H1 (cell line): ENCODE data around the gene SERPINB12. TPM values are rescaled to one million over a fixed set of nuclear protein-coding genes. Genes with fewer than 3 reads are reported as not detected.

Source experiments
- CTCF ChIA-PET: fragments of 300-600 bp; sonication (Branson Sonifier 250); formaldehyde crosslinking; loops from one replicate; lab custom pipeline; 2021; ENCODE audit not compliant: partially characterized antibody; lab: Charles Lee
- POLR2A ChIA-PET: fragments of 300-600 bp; sonication (Branson Sonifier 250); formaldehyde crosslinking; loops from one replicate; lab custom pipeline; 2021; ENCODE audit warnings: inconsistent platforms; ENCODE audit not compliant: partially characterized antibody; lab: Charles Lee
- DNase-seq, 2 experiments: peaks; one replicate each; pipeline versions ENCODE4 v3.0.0 to v3.0.0-alpha.2; 2010 to 2022; ENCODE audit warnings: low spot score in 2 of 2, low read depth in 1 of 2, mixed read lengths in 1 of 2
- FAIRE-seq: peaks from 2 replicates; lab custom pipeline; 2011; peaks lifted over from hg19 to GRCh38; lab: Jason Lieb, UNC
- H2AFZ ChIP-seq: 2 replicates; pipeline ENCODE4 v1.8.1; 2012; ENCODE audit warnings: low read length, inconsistent platforms
- H2AK5ac ChIP-seq: 2 replicates; pipeline ENCODE4 v1.6.1; 2013; ENCODE audit warnings: low read depth, low read length
- H2BK120ac ChIP-seq: replicated peaks from 2 replicates; pipeline ENCODE3; 2013; ENCODE audit warnings: low read depth, low read length, inconsistent platforms
- H2BK12ac ChIP-seq: 2 replicates; pipeline ENCODE4 v1.6.1; 2013; ENCODE audit warnings: low read depth, low read length
- H2BK15ac ChIP-seq: 2 replicates; pipeline ENCODE4 v1.6.1; 2013; ENCODE audit warnings: low read length
- H2BK20ac ChIP-seq: 2 replicates; pipeline ENCODE4 v1.6.1; 2013; ENCODE audit warnings: low read length
- H2BK5ac ChIP-seq: 2 replicates; pipeline ENCODE4 v1.6.1; 2013; ENCODE audit warnings: low read depth, low read length
- H3K14ac ChIP-seq: 2 replicates; pipeline ENCODE4 v1.6.1; 2013; ENCODE audit warnings: inconsistent platforms; ENCODE audit not compliant: insufficient read length
- H3K18ac ChIP-seq: 2 replicates; pipeline ENCODE4 v1.6.1; 2013; ENCODE audit warnings: low read length; ENCODE audit errors: extremely low read depth
- H3K23ac ChIP-seq: 2 replicates; pipeline ENCODE4 v1.6.1; 2013; ENCODE audit warnings: inconsistent platforms; ENCODE audit not compliant: insufficient read length
- H3K23me2 ChIP-seq: 2 replicates; pipeline ENCODE4 v1.6.1; 2013; ENCODE audit warnings: low read depth, low read length
- H3K27ac ChIP-seq: 2 replicates; pipeline ENCODE4 v1.6.1; 2011; ENCODE audit warnings: low read depth, low read length, inconsistent platforms
- H3K27me3 ChIP-seq, 4 experiments: replicated peaks in 1 of 4; 1 replicate in 1 of 4; 2 replicates in 3 of 4; pipeline versions ENCODE4 v1.6.1 to v1.8.1; 2011 to 2013; ENCODE audit warnings: low read length in 3 of 4, mild to moderate bottlenecking in 3 of 4, inconsistent platforms in 2 of 4, mixed read lengths in 2 of 4, moderate library complexity in 1 of 4; ENCODE audit not compliant: control insufficient read depth in 3 of 4, insufficient read depth in 3 of 4; ENCODE audit errors: extremely low read depth in 1 of 4
- H3K36me3 ChIP-seq, 4 experiments: 2 replicates each; pipeline versions ENCODE4 v1.6.1 to v1.8.1; 2011 to 2013; ENCODE audit warnings: mild to moderate bottlenecking in 4 of 4, low read length in 3 of 4, moderate library complexity in 2 of 4, control low read depth in 1 of 4, inconsistent platforms in 1 of 4; ENCODE audit not compliant: insufficient read depth in 4 of 4, control insufficient read depth in 2 of 4
- H3K4ac ChIP-seq: replicated peaks from 2 replicates; pipeline ENCODE3; 2013; ENCODE audit warnings: low read length, low read depth, mixed read lengths, inconsistent platforms; ENCODE audit not compliant: insufficient read length
- H3K4me1 ChIP-seq, 4 experiments: replicated peaks in 1 of 4; 1 replicate in 1 of 4; 2 replicates in 3 of 4; pipeline versions ENCODE4 v1.6.1 to v1.8.1; 2011 to 2013; ENCODE audit warnings: low read length in 3 of 4, inconsistent platforms in 2 of 4, mixed read lengths in 1 of 4; ENCODE audit not compliant: insufficient read depth in 4 of 4, control insufficient read depth in 3 of 4
- H3K4me2 ChIP-seq, 2 experiments: 2 replicates each; pipeline versions ENCODE4 v1.6.1 to v1.8.1; 2011 to 2013; ENCODE audit warnings: low read depth in 2 of 2, low read length in 2 of 2, control low read depth in 1 of 2, inconsistent platforms in 1 of 2, mild to moderate bottlenecking in 1 of 2; ENCODE audit not compliant: insufficient read depth in 1 of 2
- H3K4me3 ChIP-seq, 4 experiments: fragments of 200-600, 300-600 bp in 1 of 4; sonication (generic), shearing (Covaris generic), sonication (Bioruptor Twin) in 1 of 4; 2 replicates each; pipeline versions ENCODE4 v1.5.1 to v1.8.1; 2011 to 2016; ENCODE audit warnings: low read length in 4 of 4, low read depth in 3 of 4, control low read depth in 2 of 4, inconsistent platforms in 2 of 4, mild to moderate bottlenecking in 2 of 4, mixed read lengths in 1 of 4, moderate library complexity in 1 of 4; ENCODE audit not compliant: insufficient read depth in 2 of 4; ENCODE audit errors: extremely low read depth in 1 of 4
- H3K56ac ChIP-seq: replicated peaks from 2 replicates; pipeline ENCODE3; 2013; ENCODE audit warnings: low read depth, mild to moderate bottlenecking, mixed read lengths, low read length, inconsistent platforms; ENCODE audit not compliant: insufficient read length
- H3K79me1 ChIP-seq: 2 replicates; pipeline ENCODE4 v1.6.1; 2013; ENCODE audit warnings: low read depth, low read length, control low read depth
- H3K79me2 ChIP-seq, 2 experiments: 2 replicates each; pipeline versions ENCODE4 v1.6.1 to v1.8.1; 2012 to 2013; ENCODE audit warnings: low read length in 2 of 2, mild to moderate bottlenecking in 2 of 2, inconsistent platforms in 1 of 2; ENCODE audit not compliant: insufficient read depth in 2 of 2, control insufficient read depth in 1 of 2
- H3K9ac ChIP-seq, 4 experiments: replicated peaks in 1 of 4; 1 replicate in 1 of 4; 2 replicates in 3 of 4; pipeline versions ENCODE4 v1.6.1 to v1.8.1; 2011 to 2013; ENCODE audit warnings: low read depth in 3 of 4, low read length in 3 of 4, control low read depth in 2 of 4, mild to moderate bottlenecking in 2 of 4, moderate library complexity in 2 of 4, inconsistent platforms in 1 of 4; ENCODE audit errors: extremely low read depth in 1 of 4
- H3K9me3 ChIP-seq, 2 experiments: 2 replicates each; pipeline versions ENCODE4 v1.6.1 to v1.8.1; 2012 to 2013; ENCODE audit warnings: mild to moderate bottlenecking in 2 of 2, moderate library complexity in 2 of 2, control low read depth in 1 of 2, inconsistent platforms in 1 of 2, low read depth in 1 of 2, low read length in 1 of 2, mixed read lengths in 1 of 2; ENCODE audit not compliant: insufficient read depth in 2 of 2
- H4K20me1 ChIP-seq, 2 experiments: replicated peaks in 1 of 2; 2 replicates each; pipeline versions ENCODE3 to v1.8.1; 2011 to 2013; ENCODE audit warnings: inconsistent platforms in 2 of 2, low read length in 2 of 2, mild to moderate bottlenecking in 1 of 2; ENCODE audit not compliant: insufficient read depth in 2 of 2, control insufficient read depth in 1 of 2
- H4K5ac ChIP-seq: 2 replicates; pipeline ENCODE4 v1.6.1; 2013; ENCODE audit warnings: low read length, low read depth, mixed read lengths, inconsistent platforms; ENCODE audit not compliant: insufficient read length
- H4K8ac ChIP-seq: 2 replicates; pipeline ENCODE4 v1.8.0; 2013; ENCODE audit warnings: mild to moderate bottlenecking, moderate library complexity, low read length, inconsistent platforms; ENCODE audit not compliant: insufficient read depth; ENCODE audit errors: extremely low read depth
- H4K91ac ChIP-seq: replicated peaks from 2 replicates; pipeline ENCODE3; 2013; ENCODE audit warnings: low read length, mixed read lengths, inconsistent platforms; ENCODE audit not compliant: insufficient read length
- CTBP2 ChIP-seq: IDR thresholded peaks from 2 replicates; pipeline ENCODE4 v1.7.0; 2011; ENCODE audit warnings: borderline replicate concordance, mild to moderate bottlenecking, moderate library complexity, mixed read lengths, low read length; ENCODE audit not compliant: insufficient read depth, insufficient read length
- EGR1 ChIP-seq: IDR thresholded peaks from 2 replicates; pipeline ENCODE4 v1.6.1; 2011; ENCODE audit warnings: low read depth, low read length, borderline replicate concordance
- EZH2 ChIP-seq: fragments of 200-600 bp; sonication (generic); IDR thresholded peaks from 2 replicates; pipeline ENCODE4 v1.7.1; 2012; ENCODE audit warnings: low read depth, mild to moderate bottlenecking, moderate library complexity, low read length, inconsistent platforms; ENCODE audit not compliant: severe bottlenecking
- GTF2F1 ChIP-seq: IDR thresholded peaks from 2 replicates; pipeline ENCODE4 v1.6.1; 2012; ENCODE audit warnings: low read depth, low read length, improper control_type of control experiment, borderline replicate concordance
- JUN ChIP-seq: IDR thresholded peaks from 2 replicates; pipeline ENCODE4 v1.6.1; 2011; ENCODE audit warnings: low read depth, mild to moderate bottlenecking, improper control_type of control experiment, low read length
- KDM1A ChIP-seq: fragments of 200-600, 300-600 bp; sonication (generic); IDR thresholded peaks from 2 replicates; pipeline ENCODE4 v1.7.1; 2016; ENCODE audit warnings: mild to moderate bottlenecking, low read length, borderline replicate concordance
- POLR2A ChIP-seq, 2 experiments: IDR thresholded peaks; 1 replicate in 1 of 2; 2 replicates in 1 of 2; pipeline ENCODE4 v1.6.1; 2011; ENCODE audit warnings: low read depth in 2 of 2, low read length in 2 of 2, mild to moderate bottlenecking in 2 of 2; ENCODE audit errors: control extremely low read depth in 1 of 2
- RBBP5 ChIP-seq: IDR thresholded peaks from 2 replicates; pipeline ENCODE4 v1.7.1; 2012; ENCODE audit warnings: low read depth, mild to moderate bottlenecking, inconsistent platforms, low read length, moderate library complexity, borderline replicate concordance
- RFX5 ChIP-seq: IDR thresholded peaks from 2 replicates; pipeline ENCODE4 v1.6.1; 2011; ENCODE audit warnings: low read depth, low read length, improper control_type of control experiment, borderline replicate concordance
- TAF7 ChIP-seq: optimal IDR thresholded peaks from 2 replicates; pipeline ENCODE3; 2011; ENCODE audit warnings: low read depth, mild to moderate bottlenecking, inconsistent platforms, low read length, moderate library complexity, borderline replicate concordance
- TEAD4 ChIP-seq: IDR thresholded peaks from 2 replicates; pipeline ENCODE4 v1.6.1; 2012; ENCODE audit warnings: low read depth, low read length, inconsistent platforms, mixed read lengths
- WGBS, 2 experiments: shearing (Covaris generic) in 1 of 2; methylation state at CpG; one replicate each; pipeline versions ENCODE4 v1.1.6 to v1.1.7; 2013 to 2015; ENCODE audit warnings: low lambda C conversion rate in 2 of 2, mixed read lengths in 2 of 2, inconsistent platforms in 1 of 2, low coverage in 1 of 2, missing lambda C conversion rate in 1 of 2; ENCODE audit not compliant: insufficient replicate concordance in 2 of 2, insufficient coverage in 1 of 2, insufficient read length in 1 of 2; ENCODE audit errors: extremely low coverage in 1 of 2, missing lambda C conversion rate in 1 of 2; 5-methylcytosine and 5-hydroxymethylcytosine counted together
- polyA plus RNA-seq, 7 experiments: library from polyadenylated mRNA; depleted of rRNA in 3 of 7; stranded (reverse) in 5 of 7; unstranded in 2 of 7; fragments of >200 nt in 5 of 7; fragments of 200-250 nt in 2 of 7; gene quantifications; 1 replicate in 5 of 7; 2 replicates in 1 of 7; 4 replicates in 1 of 7; pipeline versions ENCODE4 v1.2.1 to v1.2.3, GENCODE V29; 2011 to 2013; ENCODE audit warnings: missing spikeins in 2 of 7, mixed read lengths in 2 of 7
- total RNA-seq: library from RNA; stranded (reverse); fragmentation: NEBNext Ultra II Directional; extraction: Animal tissue kit (Norgen Biotek cat#: 25700); gene quantifications from 2 replicates; pipeline ENCODE4 v1.2.1, GENCODE V29; 2021

The SERPINB12 gene
- total and polyA plus RNA-seq, 2 of the 8 experiments (the other 6 are each of a cell fraction or from before 2014, with no cell fraction given) = not detected

DNA sequence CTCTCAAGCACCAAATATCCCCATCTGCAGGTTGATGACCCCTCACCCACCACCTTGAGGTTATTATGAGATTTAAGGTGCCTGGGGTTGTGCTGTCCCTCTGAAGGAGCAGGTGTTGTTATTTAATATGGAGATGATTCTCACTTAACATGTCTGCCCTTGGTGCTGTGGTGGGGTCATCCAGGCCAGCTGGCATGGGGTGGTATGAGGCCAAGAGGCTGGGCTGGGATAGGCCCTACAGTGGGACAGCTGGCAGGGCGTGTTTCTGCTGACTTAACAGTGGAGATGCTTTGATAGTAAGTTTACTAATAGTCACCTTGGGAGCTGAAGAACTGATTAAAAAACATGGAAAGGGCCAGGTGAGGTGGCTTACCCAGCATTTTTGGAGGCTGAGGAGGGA is 22.4 kb downstream of the SERPINB12 start:
- Histone ChIP-seq H4K8ac (no peak overlapping the region), H2BK5ac (no peak overlapping the region), H3K23ac (no peak overlapping the region), H3K23me2 (no peaks in the 10 kb centered on the region), H3K4me2 (no peak overlapping the region), H3K79me1 (no peaks in the 10 kb centered on the region), H2BK20ac (no peak overlapping the region), H3K27me3 (no peaks in the 10 kb centered on the region), H3K36me3 (no peaks in the 10 kb centered on the region), H2BK12ac (no peak overlapping the region), H2AFZ (no peak overlapping the region), H3K4me1 (no peaks in the 10 kb centered on the region; a peak in 1 of 7 replicates), H3K9me3 (no peaks in the 10 kb centered on the region), H4K91ac (no peak overlapping the region), H3K27ac (no peak overlapping the region), H3K4ac (no peak overlapping the region), H3K14ac (no peak overlapping the region), H3K18ac (no peak overlapping the region), H2BK15ac (no peak overlapping the region), H2AK5ac (no peak overlapping the region), H4K20me1 (no peaks in the 10 kb centered on the region), H3K9ac (no peak overlapping the region), H4K5ac (no peak overlapping the region), H3K79me2 (no peaks in the 10 kb centered on the region), H3K56ac (no peak overlapping the region), H2BK120ac (no peak overlapping the region), H3K4me3 (no peak overlapping the region)
- WGBS, 2 experiments = 81% methylated on average over 1 of the region's 1 CpG; no CpG with 5 or more reads in 1 of the 2 experiments
- no peak for DNase-seq
- POLR2A ChIA-PET = no interaction called here
- FAIRE-seq = no peak
- CTCF ChIA-PET = interaction anchor here (0.8 to 9.2 kb wide), 5 partner anchors 15 to 280 kb away, joined by 3 to 107 read pairs (median 3); no protein-coding TSS in a partner anchor
- TF ChIP-seq EZH2 (no peak), CTBP2 (no peak), JUN (no peak), GTF2F1 (no peak), TEAD4 (no peak), KDM1A (no peak), POLR2A (IDR thresholded peaks at IDR 0.05; ENCODE audit: control extremely low read depth in 1 of 2, low read depth in 2 of 2, low read length in 2 of 2) (no peak), RFX5 (no peak), EGR1 (no peak), RBBP5 (no peak), TAF7 (no peak)
